ENCODE data around the gene TXNRD2.
"Not testable (repeated sequence)": the region's sequence is repeated elsewhere in the genome, so short reads cannot be mapped to it uniquely, and the experiment has no call there.

TXNRD2 gene

GRCh38 chr22:19929586-19930550 is 11.8 kb downstream of the TXNRD2 start:
- ATAC-seq (no peak), DNase-seq (ENCODE audit: low spot score in 2 of 2) (no peak)
- H3K4me3 Mint-ChIP-seq: no peak overlapping the region
- no peak overlapping the region for H3K27ac Mint-ChIP-seq
- no peaks in the 10 kb centered on the region for H3K9me3 Mint-ChIP-seq
- peaks cover 11% of the 10 kb centered on the region for H3K4me1 Mint-ChIP-seq
- no peaks in the 10 kb centered on the region for H3K36me3 Mint-ChIP-seq

GRCh38 chr22:19928207-19928606 is 13.4 kb downstream of the TXNRD2 start:
- Mint-ChIP-seq H3K9me3 (no peaks in the 10 kb centered on the region), H3K36me3 (peaks cover 2% of the 10 kb centered on the region), H3K27ac (no peak overlapping the region), H3K4me3 (no peak overlapping the region), H3K4me1 (peaks cover 6% of the 10 kb centered on the region)
- DNase-seq (ENCODE audit: low spot score in 2 of 2) (no peak), ATAC-seq (no peak)

GRCh38 chr22:19927696-19928095 is 13.9 kb downstream of the TXNRD2 start:
- Mint-ChIP-seq H3K9me3 (no peaks in the 10 kb centered on the region), H3K27ac (no peak overlapping the region), H3K4me3 (no peak overlapping the region), H3K4me1 (peaks cover 6% of the 10 kb centered on the region), H3K36me3 (peaks cover 6% of the 10 kb centered on the region)
- ATAC-seq: no peak
- DNase-seq (ENCODE audit: low spot score in 2 of 2): no peak

- H3K4me1 Mint-ChIP-seq: peaks cover 10% of the 10 kb centered on the region
These were observed 15.6 kb downstream of the TXNRD2 start for GRCh38 chr22:19926028-19926427.

DNA sequence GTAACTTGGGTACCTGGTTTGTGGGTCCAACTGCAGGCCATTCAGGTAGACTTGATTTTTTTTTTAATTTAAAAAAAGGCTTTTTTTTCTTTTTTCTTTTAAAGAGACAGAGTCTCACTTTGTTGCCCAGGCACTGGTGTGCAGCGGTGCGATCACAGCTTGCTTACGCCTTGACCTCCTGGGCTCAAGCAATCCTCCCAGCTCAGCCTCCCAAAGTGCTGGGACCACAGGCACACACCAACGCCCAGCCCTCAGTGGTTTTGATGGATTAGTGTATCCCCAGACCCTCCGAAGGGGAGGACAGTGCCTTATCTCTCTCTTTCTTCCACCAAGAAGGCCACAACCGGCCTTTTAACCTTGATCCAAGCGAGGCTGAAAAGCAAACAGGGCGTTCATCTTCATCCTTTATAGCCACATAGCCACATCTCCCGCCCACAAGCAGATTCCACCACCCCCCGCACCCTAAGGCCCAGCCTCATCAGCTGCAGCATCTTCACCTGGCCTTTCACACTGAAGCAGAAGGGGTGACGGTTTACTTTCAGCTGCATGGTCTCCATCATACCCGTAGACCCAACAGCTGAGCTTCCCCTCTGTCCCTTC is 17.6 kb downstream of the TXNRD2 start:
- Mint-ChIP-seq H3K36me3 (peaks cover 6% of the 10 kb centered on the region), H3K4me1 (peaks cover 4% of the 10 kb centered on the region), H3K27ac (no peak overlapping the region), H3K4me3 (no peak overlapping the region), H3K9me3 (no peaks in the 10 kb centered on the region)
- ATAC-seq (no peak), DNase-seq (ENCODE audit: low spot score in 2 of 2) (no peak)

More at GRCh38 chr22:19926028-19926427, 15.6 kb downstream of the TXNRD2 start:
- not testable (repeated sequence) for H3K9me3 Mint-ChIP-seq; H3K4me3 Mint-ChIP-seq; ATAC-seq; DNase-seq (ENCODE audit: low spot score in 2 of 2); H3K27ac Mint-ChIP-seq; H3K36me3 Mint-ChIP-seq

- no peak overlapping the region for H3K27ac Mint-ChIP-seq
- H3K9me3 Mint-ChIP-seq: no peaks in the 10 kb centered on the region
- peaks cover 6% of the 10 kb centered on the region for H3K36me3 Mint-ChIP-seq
- DNase-seq (ENCODE audit: low spot score in 2 of 2) (no peak), ATAC-seq (no peak)
- H3K4me1 Mint-ChIP-seq: peaks cover 4% of the 10 kb centered on the region
- H3K4me3 Mint-ChIP-seq: no peak overlapping the region
These were observed 20.0 kb downstream of the TXNRD2 start for GRCh38 chr22:19921544-19922081.

GRCh38 chr22:19919701-19920363 is 21.8 kb downstream of the TXNRD2 start:
- Mint-ChIP-seq H3K4me3 (no peak overlapping the region), H3K27ac (no peak overlapping the region), H3K4me1 (peaks cover 4% of the 10 kb centered on the region), H3K36me3 (peaks cover 20% of the 10 kb centered on the region), H3K9me3 (no peaks in the 10 kb centered on the region)
- ATAC-seq (no peak), DNase-seq (ENCODE audit: low spot score in 2 of 2) (no peak)

GRCh38 chr22:19918332-19919106 is 23.1 kb downstream of the TXNRD2 start:
- ATAC-seq (no peak), DNase-seq (ENCODE audit: low spot score in 2 of 2) (no peak)
- Mint-ChIP-seq H3K4me1 (peaks cover 4% of the 10 kb centered on the region), H3K27ac (no peak overlapping the region), H3K4me3 (no peak overlapping the region), H3K36me3 (peaks cover 33% of the 10 kb centered on the region), H3K9me3 (no peaks in the 10 kb centered on the region)

DNA sequence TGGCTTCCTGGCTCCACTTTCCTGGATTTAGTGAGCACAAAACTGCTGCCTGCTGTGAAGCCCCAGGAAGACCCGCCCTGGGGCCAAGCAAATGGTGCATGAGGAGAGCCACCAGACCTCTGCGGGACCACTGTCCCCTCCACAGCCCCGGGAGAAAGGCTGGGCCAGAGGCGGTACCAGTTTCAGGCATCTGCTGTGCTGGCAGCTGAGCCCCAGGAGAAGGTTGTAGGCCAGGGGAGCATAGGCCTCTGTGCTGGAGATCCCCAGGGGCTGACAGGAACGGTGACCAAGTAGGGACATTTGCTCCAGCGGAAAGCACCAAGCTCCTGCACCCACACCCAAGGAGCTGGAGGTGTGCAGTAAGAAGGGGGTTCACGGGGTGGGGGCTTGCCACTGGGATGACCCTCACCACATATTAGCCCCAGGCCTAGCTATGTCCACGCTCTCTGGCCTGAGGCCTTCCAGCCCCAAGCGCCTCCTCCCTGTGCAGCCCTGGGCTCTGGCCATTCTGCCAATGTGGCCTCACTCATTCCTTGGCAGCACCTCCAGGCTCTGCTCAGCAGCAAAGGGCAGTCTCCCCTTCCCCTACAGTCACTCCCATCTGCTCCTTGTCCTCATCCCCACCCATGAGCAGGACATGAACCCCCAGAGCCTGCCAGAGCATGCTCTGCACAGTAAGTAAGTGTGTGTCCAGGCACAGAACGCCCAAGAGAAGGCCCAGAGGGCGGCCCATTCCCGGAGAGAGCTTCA is 24.1 kb downstream of the TXNRD2 start:
- no peaks in the 10 kb centered on the region for H3K9me3 Mint-ChIP-seq
- ATAC-seq: no peak
- H3K36me3 Mint-ChIP-seq: peaks cover 34% of the 10 kb centered on the region
- H3K27ac Mint-ChIP-seq: no peak overlapping the region
- peaks cover 4% of the 10 kb centered on the region for H3K4me1 Mint-ChIP-seq
- DNase-seq (ENCODE audit: low spot score in 2 of 2): no peak
- H3K4me3 Mint-ChIP-seq: no peak overlapping the region

DNA sequence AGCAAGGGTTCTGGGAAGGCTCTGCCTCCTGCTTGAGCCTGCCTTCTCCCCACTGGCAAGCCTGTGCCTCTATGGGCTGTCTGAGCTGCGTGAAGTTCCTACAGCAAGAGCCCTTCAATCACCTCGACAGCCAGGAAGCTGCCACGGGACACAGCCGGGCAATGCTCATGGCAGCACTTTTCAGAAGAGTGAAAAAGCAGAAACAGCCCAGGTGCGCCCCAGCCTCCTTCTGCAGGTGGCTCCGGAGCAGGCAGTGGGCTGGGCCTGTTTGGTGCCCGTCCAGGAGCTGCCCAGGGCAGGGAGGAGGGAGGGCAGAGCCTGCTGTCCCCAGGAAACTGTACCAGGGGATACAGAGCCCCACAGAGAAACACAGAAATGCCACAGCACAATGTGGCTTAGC is 24.7 kb downstream of the TXNRD2 start:
- ATAC-seq: no peak
- H3K9me3 Mint-ChIP-seq: no peaks in the 10 kb centered on the region
- peaks cover 34% of the 10 kb centered on the region for H3K36me3 Mint-ChIP-seq
- peaks cover 4% of the 10 kb centered on the region for H3K4me1 Mint-ChIP-seq
- DNase-seq (ENCODE audit: low spot score in 2 of 2): no peak
- no peak overlapping the region for H3K27ac Mint-ChIP-seq
- H3K4me3 Mint-ChIP-seq: no peak overlapping the region

- Mint-ChIP-seq H3K4me3 (no peak overlapping the region), H3K4me1 (no peaks in the 10 kb centered on the region), H3K36me3 (peaks cover 40% of the 10 kb centered on the region), H3K9me3 (no peaks in the 10 kb centered on the region), H3K27ac (no peak overlapping the region)
- ATAC-seq: no peak
- DNase-seq (ENCODE audit: low spot score in 2 of 2): no peak
These were observed 25.6 kb downstream of the TXNRD2 start for GRCh38 chr22:19916006-19916405.

DNA sequence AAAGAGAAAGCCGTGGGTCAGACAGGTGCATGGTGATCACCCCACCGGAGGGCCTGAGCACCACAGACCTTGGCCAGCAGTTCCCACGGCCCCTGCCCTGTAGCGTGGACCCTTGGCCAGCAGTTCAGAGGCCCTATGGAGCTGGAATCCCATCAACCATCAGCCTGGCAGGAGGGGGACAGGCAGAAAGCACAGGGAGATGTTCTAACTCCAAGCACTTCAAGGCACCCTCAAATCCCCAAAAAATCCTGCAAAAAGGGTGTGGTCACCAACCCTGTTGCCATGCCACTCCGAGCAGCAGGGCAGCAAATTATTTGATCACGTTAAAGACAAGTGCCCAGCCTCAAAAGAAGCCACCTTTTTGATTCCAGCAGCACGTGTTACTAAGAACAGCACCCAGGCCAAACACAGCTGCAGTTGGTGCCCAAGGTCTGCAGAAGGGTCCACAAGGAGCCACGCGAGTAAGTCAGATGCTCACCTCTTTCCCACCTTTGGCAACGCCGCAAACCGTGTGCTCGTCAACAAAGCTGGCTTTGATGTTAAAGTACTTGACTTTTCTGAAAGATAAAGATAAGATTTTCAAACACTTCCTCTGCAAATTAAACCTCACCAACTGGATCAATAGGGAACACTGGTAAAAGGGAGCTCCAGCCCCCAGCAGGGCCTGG is 26.2 kb downstream of the TXNRD2 start:
- Mint-ChIP-seq H3K4me1 (no peaks in the 10 kb centered on the region), H3K36me3 (peaks cover 40% of the 10 kb centered on the region), H3K9me3 (no peaks in the 10 kb centered on the region), H3K27ac (no peak overlapping the region), H3K4me3 (no peak overlapping the region)
- ATAC-seq (no peak), DNase-seq (ENCODE audit: low spot score in 2 of 2) (no peak)

DNA sequence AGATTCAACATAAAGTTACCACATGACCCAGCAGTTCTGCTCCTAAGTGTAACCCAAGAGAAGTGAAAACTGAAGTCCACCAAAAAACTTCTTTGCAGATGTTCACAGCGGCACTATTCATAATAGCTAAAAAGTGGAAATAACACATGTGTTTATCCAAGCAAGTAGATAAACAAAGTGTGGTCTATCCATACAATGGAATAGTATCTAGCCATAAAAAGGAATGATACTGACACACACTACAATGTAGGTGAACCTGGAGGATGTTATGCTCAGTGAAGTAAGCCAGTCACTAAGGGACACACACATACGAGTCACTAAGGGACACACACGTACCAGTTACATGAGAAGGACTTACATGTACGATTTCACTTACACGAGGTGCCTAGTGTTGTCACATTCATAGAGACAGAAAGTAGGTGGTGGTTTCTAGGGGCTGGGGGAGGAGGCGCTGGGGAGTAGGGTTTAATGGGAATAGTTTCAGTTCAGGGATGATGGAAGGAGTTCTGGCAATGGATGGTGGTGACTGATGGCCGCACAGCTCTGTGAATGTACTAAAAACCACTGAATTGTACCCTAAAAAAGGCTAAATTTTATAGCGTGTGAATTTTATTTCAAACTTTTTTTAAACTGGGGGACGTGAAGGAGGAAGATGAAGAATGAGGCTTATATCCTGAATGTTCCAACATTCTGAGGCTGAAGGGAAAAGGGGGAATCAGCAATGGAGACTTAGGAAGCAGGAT is 27.2 kb downstream of the TXNRD2 start:
- Mint-ChIP-seq H3K4me3 (no peak overlapping the region), H3K4me1 (peaks cover 8% of the 10 kb centered on the region), H3K36me3 (peaks cover 40% of the 10 kb centered on the region), H3K27ac (peak overlapping the region; percentile 30), H3K9me3 (no peaks in the 10 kb centered on the region)
- no peak for ATAC-seq
- DNase-seq (ENCODE audit: low spot score in 2 of 2): no peak
